HG02678 (cell line): ENCODE results near the gene DGCR6L.
"Not testable (repeated sequence)": the region's sequence is repeated elsewhere in the genome, so short reads cannot be mapped to it uniquely, and the experiment has no call there.

Experiments
- ATAC-seq: cut with Tn5 transposase; IDR thresholded peaks from one replicate; pipeline ENCODE4 v1.9.1; 2021; ENCODE audit warnings: mild to moderate bottlenecking, moderate library complexity; ENCODE audit not compliant: unreplicated experiment

Gene DGCR6L

DNA sequence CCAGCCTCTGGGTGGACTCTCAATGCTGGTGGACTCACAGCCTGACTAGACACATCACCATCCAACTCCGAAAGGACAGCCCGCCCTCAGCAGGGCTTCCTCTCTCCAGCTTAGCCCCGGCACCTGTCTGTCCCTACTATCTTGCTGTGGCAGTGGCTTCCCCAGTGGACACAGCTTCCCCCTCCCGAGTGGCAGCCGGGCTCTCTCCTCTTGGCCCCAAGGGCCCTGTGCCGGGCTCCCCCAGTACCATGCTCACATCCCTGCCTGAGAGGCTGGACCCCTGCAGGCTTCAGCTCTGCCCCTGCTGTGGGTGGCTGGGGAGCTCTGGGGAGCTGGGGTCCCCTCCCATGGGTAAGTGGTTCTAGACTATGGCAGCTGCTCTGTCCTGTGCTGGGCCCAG is 9.1 kb downstream of the DGCR6L start:
- ATAC-seq = not testable (repeated sequence)

GRCh38 chr22:20310180-20310579 is 9.7 kb downstream of the DGCR6L start:
- ATAC-seq = not testable (repeated sequence)

DNA sequence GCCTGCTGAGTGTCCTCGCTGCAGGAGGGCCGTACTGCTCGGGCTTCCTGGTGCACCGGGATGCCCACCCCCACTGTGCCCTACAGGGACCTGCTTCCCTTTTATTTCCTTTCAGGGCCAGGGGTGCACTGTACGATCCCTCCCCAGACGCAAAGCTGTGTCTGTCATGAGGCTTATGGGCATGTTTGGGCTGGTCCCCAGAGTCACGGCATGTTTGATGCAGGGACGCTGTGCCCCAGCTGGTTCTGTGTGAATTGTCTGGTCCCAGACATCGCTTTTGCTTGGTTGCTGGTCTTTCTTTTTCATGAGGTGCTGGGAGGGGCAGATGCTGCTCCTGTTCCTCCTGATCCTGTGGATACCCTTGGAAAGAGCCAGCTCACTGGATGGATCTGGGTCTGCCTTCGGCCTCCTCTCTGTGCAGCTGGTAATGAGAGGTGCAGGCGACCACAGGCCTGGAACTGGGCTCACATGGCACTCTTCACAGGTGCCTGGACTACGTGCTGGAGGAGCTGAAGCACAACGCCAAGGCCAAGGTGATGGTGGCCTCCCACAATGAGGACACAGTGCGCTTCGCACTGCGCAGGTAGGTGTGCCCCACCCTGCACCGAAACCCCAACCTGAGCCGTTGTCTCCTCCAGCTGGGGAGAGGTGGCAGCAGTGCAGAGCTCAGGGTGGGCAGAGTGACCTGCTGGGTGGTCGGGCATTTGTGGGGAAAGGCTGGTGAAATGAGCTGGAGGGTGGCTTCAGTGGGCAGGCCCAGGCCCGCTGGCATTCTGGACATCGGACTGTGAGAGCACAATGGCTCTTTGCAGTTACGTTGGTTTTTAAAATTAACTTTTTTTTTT is 10.8 kb downstream of the DGCR6L start:
- not testable (repeated sequence) for ATAC-seq

GRCh38 chr22:20307448-20308447 is 12.1 kb downstream of the DGCR6L start:
- ATAC-seq = not testable (repeated sequence)

DNA sequence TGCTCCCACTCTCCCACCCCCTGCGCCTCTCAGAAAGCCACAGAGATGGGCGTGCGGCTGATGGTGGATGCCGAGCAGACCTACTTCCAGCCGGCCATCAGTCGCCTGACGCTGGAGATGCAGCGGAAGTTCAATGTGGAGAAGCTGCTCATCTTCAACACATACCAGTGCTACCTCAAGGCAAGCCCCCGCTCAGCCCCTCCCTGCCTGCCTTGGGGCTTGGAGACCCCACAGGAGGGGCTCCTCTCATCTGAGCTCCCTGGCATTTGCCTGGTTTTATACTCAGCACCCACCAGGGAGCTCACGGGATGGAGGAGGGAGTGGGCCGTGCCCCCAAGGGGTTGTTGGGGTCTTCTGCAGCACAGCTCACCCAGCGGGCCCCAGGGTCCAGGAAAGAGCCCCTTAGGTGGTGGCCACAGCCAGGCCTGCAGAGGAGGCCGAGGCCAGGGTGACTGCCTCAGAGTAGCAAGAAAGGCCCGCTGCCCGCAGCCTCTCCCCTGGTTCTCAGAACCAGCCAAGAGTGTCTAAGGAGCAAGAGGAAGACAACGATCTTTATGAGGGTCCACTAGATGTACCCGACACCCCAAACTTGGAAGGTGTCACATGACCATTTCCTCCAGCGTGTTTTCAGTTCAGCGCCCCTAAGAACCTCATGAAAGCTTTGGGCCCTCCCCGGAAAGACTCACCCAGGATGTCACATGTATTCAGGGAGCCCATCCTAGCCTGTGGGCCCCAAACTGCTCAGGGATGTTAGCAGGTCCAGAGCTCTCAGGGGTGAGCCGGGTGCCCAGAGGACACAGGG is 13.0 kb downstream of the DGCR6L start:
- ATAC-seq = not testable (repeated sequence)

DNA sequence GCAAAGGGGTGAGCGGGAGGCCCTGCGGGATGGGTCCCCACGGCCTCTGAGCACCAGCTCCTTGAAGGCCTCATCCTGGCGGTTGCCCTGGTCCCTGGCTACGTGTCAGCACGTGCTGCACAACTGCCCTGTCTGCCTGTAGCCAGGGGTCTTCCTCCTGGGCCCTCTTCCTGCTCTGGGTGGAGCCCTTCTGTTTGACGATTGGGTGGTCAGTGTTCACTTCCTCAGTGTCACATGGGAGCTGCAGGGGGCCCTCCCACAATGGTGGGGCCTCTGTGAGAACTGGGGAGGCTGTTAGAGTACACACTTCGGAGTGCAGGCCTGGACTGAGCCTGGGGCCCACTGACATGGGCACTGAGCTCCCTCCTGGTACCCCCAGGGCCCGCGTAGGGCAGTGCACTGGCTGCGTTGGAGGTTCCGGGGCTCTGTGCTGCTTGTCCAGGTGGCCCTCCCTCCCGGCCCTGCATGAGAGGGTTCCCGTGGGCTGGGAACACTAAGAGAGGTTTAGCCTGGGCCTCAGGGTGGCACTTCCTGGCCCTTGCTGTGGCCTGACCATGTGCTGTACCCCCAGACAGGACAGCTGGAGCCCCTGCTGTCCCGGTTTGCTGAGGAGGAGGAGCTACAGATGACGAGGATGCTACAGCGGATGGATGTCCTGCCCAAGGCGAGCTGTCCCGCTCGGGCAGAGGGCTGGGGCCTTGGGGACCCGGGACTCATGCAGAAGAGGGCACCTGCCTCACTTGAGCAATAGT is 13.8 kb downstream of the DGCR6L start:
- no peak for ATAC-seq

- not testable (repeated sequence) for ATAC-seq
Observed at GRCh38 chr22:20305230-20305893, 14.5 kb downstream of the DGCR6L start.

- no peak for ATAC-seq
Observed at GRCh38 chr22:20304646-20305045, 15.2 kb downstream of the DGCR6L start.

- not testable (repeated sequence) for ATAC-seq
Observed at GRCh38 chr22:20303229-20303534, 16.7 kb downstream of the DGCR6L start.

DNA sequence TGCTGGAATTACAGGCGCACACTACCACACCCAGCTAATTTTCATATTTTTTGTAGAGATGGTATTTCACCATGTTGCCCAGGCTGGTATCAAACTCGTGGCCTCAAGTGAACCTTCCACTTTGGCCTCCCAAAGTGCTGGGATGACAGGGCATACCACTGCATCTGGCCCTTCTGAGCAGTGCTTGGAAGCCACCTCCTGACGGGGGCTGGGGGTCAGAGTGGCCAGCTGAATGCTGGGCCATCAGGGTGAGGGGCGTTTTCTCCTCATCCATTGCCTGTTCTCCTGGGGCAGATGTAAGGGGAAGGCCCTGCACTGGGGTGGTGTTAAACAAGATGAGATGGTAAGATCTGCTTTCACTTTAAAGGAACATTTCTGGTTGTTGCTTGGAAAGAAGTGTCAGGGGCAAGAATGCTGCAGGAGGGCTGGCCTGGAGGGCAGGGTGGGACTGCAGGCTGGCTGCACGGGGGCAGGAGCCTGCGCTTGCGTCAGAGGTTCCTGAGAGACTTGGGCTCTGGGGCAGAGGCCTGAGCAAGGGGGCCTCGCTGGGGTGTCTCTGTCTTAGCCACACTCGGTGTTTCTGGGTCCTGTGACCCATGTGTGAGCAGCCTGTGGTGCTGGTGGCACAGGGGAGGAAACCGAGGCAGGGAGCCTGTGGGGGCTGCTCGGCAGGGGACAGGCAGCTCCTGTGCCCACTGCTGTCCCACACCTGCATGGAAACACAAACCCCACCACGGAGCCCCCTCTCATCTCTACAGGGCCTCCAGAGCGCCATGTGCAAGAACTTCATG is 17.2 kb downstream of the DGCR6L start:
- no peak for ATAC-seq

- ATAC-seq = no peak
Observed at GRCh38 chr22:20299746-20300136, 20.1 kb downstream of the DGCR6L start.

GRCh38 chr22:20298803-20299745 is 20.8 kb downstream of the DGCR6L start:
- peak; percentile 67 for ATAC-seq

- ATAC-seq = no peak
Observed at GRCh38 chr22:20298110-20298802, 21.6 kb downstream of the DGCR6L start.

DNA sequence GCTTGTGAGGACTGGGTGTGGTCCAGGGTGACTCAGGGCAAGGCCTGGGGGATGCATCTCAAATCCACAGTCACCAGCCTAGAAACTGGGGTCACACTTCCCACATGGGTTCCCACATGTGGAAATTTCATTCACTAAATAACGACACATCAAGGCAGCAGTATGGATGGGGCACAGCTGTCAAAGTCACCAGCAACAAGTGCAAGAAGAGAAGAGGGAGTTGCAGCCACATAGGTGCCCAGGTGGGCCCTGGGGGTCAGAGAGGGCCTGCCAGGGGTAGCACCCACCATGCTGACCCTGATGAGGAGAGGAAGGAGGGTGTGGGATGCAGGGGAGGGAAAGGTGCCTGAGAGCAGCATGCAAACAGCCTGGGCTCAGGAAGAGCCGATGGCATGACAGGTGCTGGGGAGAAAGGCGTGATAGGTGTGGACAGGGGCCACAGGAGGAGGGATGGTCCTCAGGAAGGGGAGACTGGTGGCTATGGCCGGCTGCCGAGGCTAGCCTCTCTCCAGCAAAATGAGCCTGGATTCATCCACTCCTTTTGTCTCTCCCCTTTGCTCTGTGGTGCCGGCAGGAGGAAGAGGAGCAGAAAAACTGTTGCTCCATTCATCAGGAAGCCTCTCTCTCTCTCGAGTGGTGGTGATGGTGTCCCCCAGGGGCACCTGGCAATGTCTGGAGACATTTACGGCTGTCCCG is 22.3 kb downstream of the DGCR6L start:
- no peak for ATAC-seq

GRCh38 chr22:20296598-20296997 is 23.3 kb downstream of the DGCR6L start:
- no peak for ATAC-seq

GRCh38 chr22:20295262-20296064 is 24.4 kb downstream of the DGCR6L start:
- no peak for ATAC-seq
